Testis (tissue), 3 donors: Measurements from ENCODE around the gene NDUFV3. TPM values are rescaled to one million over a fixed set of nuclear protein-coding genes. Genes with fewer than 3 reads are reported as not detected.

Experiments used
- DNase-seq: peaks from one replicate; pipeline ENCODE4 v3.0.0-alpha.2; 2019
- H3K27ac ChIP-seq, 2 donors: fragments of 200-600 bp; sonication (generic); one replicate each; pipeline ENCODE4 v1.5.1; 2019
- H3K27me3 ChIP-seq: fragments of 200-600 bp; sonication (generic); one replicate; pipeline ENCODE4 v1.5.1; 2019
- H3K36me3 ChIP-seq: fragments of 200-600 bp; sonication (generic); one replicate; pipeline ENCODE4 v1.5.1; 2017; ENCODE audit warnings: low read depth; ENCODE audit errors: missing control alignments
- H3K4me1 ChIP-seq: fragments of 200-600 bp; sonication (generic); one replicate; pipeline ENCODE4 v1.5.1; 2019
- H3K4me3 ChIP-seq, 2 donors: fragments of 200-600 bp; sonication (generic); one replicate each; pipeline ENCODE4 v1.5.1; 2017 to 2019
- H3K9me3 ChIP-seq: fragments of 200-600 bp; sonication (generic); one replicate; pipeline ENCODE4 v1.5.1; 2017
- POLR2A ChIP-seq: fragments of 450-650 bp; IDR thresholded peaks from one replicate; pipeline ENCODE4 v1.6.1; 2017; ENCODE audit warnings: antibody characterized with exemption, mild to moderate bottlenecking, moderate library complexity
- WGBS, 2 donors: methylation state at CpG; one replicate each; pipeline ENCODE4 v1.1.5; 2018; 5-methylcytosine and 5-hydroxymethylcytosine counted together
- intact Hi-C: fragments of 100-400 bp; cut with DNase I; formaldehyde crosslinking; loops from one replicate; pipeline ENCODE4 v1.15.1; 2023; ENCODE audit warnings: low total_unique reads
- polyA plus RNA-seq: library from polyadenylated mRNA; stranded (reverse); fragments of 350-450 nt; fragmentation: Illumina TruSeq; extraction: RNeasy Lipid Tissue Mini Kit (QIAGEN cat#74804); gene quantifications from one replicate; pipeline ENCODE4 v1.2.3, GENCODE V29; 2014; ENCODE audit warnings: low read depth, low replicate concordance; ENCODE audit not compliant: insufficient read depth
- total RNA-seq, 2 donors: library from RNA; depleted of rRNA; stranded (reverse); fragments of >200 nt; gene quantifications; one replicate each; pipeline ENCODE4 v1.2.3, GENCODE V29; 2016
- TF ChIP-seq, protein P1 (sequence below), 3 experiments: fragments of 450-650 bp in 2 of 3; fragments of 200-600 bp in 1 of 3; sonication (generic) in 1 of 3; IDR thresholded peaks; one replicate each; pipeline ENCODE4 v1.5.1; 2016 to 2019; ENCODE audit warnings: antibody characterized with exemption in 3 of 3, mild to moderate bottlenecking in 2 of 3, moderate library complexity in 1 of 3

The NDUFV3 gene
- total and polyA plus RNA-seq, 3 donors from 2014 or later: 35.2 to 53.3 (median 37.8) TPM

DNA sequence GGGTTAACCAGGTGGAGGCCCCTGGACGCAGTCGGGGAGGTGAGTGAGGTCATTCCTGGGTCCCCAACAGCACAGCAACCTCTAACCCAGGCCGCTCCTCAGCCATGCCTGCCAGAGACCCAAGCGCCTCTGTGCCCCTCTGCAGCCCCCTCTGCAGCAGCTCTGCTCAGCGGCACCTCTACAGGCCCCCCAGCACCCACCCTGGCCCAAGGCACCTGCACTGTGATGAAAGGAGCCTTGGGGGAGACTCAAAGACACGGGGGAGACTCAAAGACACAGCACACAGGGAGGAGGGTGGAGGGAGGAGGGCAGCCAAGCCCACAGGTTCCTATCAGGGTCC lies 33.2 kb upstream of the NDUFV3 start:
- no peaks in the 10 kb centered on the region for H3K36me3 ChIP-seq
- no peaks in the 10 kb centered on the region for H3K9me3 ChIP-seq
- no peak overlapping the region for H3K4me3 ChIP-seq
- no peaks in the 10 kb centered on the region for H3K27me3 ChIP-seq
- intact Hi-C loops: no loop called here
- 96 to 100% methylated on average over 1 to 6 of the region's 6 CpGs for WGBS, 2 donors
- H3K4me1 ChIP-seq: peaks cover 3% of the 10 kb centered on the region
- DNase-seq: no peak
- TF ChIP-seq POLR2A: no peak
- TF ChIP-seq, protein P1, sequence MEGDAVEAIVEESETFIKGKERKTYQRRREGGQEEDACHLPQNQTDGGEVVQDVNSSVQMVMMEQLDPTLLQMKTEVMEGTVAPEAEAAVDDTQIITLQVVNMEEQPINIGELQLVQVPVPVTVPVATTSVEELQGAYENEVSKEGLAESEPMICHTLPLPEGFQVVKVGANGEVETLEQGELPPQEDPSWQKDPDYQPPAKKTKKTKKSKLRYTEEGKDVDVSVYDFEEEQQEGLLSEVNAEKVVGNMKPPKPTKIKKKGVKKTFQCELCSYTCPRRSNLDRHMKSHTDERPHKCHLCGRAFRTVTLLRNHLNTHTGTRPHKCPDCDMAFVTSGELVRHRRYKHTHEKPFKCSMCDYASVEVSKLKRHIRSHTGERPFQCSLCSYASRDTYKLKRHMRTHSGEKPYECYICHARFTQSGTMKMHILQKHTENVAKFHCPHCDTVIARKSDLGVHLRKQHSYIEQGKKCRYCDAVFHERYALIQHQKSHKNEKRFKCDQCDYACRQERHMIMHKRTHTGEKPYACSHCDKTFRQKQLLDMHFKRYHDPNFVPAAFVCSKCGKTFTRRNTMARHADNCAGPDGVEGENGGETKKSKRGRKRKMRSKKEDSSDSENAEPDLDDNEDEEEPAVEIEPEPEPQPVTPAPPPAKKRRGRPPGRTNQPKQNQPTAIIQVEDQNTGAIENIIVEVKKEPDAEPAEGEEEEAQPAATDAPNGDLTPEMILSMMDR (IDR thresholded peaks at IDR 0.05): no peak
- H3K27ac ChIP-seq: no peak overlapping the region

DNA sequence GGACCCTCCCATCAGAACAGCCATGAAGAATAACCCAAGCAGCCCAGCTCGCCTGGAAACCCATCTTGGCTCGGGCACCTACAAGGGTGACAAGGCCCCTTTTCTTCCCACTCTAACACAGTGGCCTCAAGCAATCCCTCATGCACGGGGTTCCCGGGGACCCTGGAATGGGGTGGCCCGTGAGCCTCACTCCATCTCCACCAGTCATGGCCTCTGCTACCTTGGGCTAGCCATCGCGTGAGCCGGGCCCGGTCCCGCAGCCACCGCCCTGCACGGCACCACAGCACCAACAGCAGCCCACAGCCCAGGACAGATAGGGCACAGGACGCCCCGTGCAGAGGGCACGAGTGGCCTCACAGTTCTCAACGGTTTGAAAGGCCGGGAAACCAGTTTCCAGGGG lies 32.8 kb upstream of the NDUFV3 start:
- Histone ChIP-seq H3K9me3 (no peaks in the 10 kb centered on the region), H3K27me3 (no peaks in the 10 kb centered on the region), H3K27ac (no peak overlapping the region), H3K4me1 (peaks cover 3% of the 10 kb centered on the region), H3K4me3 (no peak overlapping the region), H3K36me3 (no peaks in the 10 kb centered on the region)
- intact Hi-C loops: no loop called here
- DNase-seq: no peak
- WGBS, 2 donors: 90 to 95% methylated on average over 15 to 17 of the region's 17 CpGs
- TF ChIP-seq POLR2A: no peak
- TF ChIP-seq, protein P1 (IDR thresholded peaks at IDR 0.05): no peak

DNA sequence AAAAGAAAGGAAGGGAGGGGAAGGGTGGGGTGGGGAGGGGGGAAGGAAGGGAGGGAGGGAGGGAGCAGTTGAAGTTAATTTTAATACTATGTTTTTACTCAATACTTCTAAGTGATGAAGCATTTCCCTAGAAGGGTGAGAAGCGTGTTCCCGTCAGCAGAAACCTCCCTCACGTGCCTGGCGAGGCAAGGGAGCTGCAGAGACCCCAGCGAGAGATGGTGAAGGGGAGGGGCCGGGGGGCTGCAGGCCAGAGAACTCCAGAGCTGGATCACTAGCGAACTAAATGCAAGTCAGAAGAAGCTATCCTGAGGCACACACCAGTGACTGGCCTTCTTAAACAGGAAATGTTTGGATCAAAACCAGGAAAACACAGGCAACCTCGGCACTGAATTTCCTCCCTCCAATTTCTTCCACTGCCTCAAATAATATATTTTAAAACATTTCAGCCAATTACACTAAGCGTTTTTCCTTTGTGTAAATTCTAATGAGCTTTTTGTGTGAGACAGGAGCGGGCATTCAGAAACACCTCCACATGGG lies 31.7 kb upstream of the NDUFV3 start:
- no peak for DNase-seq
- H3K36me3 ChIP-seq: no peaks in the 10 kb centered on the region
- peaks cover 3% of the 10 kb centered on the region for H3K4me1 ChIP-seq
- H3K27ac ChIP-seq: no peak overlapping the region
- no peaks in the 10 kb centered on the region for H3K27me3 ChIP-seq
- WGBS, 2 donors: 83 to 85% methylated on average over 10 of the region's 10 CpGs
- intact Hi-C loops: no loop called here
- no peaks in the 10 kb centered on the region for H3K9me3 ChIP-seq
- TF ChIP-seq POLR2A: no peak
- TF ChIP-seq, protein P1 (IDR thresholded peaks at IDR 0.05): no peak
- no peak overlapping the region for H3K4me3 ChIP-seq

DNA sequence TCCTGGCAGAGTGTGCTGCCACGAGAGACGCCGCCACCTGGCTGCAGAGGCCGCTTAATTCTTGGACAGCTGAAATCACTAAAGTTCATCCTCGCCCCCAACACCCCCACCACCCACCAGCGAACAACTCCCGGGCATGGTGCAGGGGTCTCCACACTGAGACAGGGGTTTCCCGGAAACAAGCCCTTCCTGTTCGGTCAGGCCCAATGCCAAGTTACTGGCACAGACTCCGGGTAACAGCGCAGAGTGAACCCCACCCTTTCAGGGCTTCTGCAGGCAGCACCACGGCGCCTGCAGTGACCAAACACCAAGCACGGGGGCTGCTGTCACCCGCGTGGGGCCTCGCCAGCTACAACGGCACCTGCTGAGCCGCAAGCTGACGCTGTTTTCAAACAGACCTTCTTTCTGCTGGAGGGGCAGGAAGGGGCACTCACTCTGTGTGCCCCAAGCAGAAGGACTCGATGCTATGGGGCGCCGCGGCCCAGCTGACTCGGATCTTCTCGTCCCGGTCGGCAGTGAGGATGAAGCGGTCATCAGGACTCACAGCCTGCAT lies 31.2 kb upstream of the NDUFV3 start:
- Histone ChIP-seq H3K4me3 (no peak overlapping the region), H3K27me3 (no peaks in the 10 kb centered on the region), H3K36me3 (no peaks in the 10 kb centered on the region), H3K9me3 (no peaks in the 10 kb centered on the region), H3K27ac (no peak overlapping the region), H3K4me1 (peaks cover 3% of the 10 kb centered on the region)
- 87 to 88% methylated on average over 23 to 29 of the region's 29 CpGs for WGBS, 2 donors
- intact Hi-C loops: no loop called here
- DNase-seq: no peak
- TF ChIP-seq, protein P1 (IDR thresholded peaks at IDR 0.05): no peak
- no peak for TF ChIP-seq POLR2A

DNA sequence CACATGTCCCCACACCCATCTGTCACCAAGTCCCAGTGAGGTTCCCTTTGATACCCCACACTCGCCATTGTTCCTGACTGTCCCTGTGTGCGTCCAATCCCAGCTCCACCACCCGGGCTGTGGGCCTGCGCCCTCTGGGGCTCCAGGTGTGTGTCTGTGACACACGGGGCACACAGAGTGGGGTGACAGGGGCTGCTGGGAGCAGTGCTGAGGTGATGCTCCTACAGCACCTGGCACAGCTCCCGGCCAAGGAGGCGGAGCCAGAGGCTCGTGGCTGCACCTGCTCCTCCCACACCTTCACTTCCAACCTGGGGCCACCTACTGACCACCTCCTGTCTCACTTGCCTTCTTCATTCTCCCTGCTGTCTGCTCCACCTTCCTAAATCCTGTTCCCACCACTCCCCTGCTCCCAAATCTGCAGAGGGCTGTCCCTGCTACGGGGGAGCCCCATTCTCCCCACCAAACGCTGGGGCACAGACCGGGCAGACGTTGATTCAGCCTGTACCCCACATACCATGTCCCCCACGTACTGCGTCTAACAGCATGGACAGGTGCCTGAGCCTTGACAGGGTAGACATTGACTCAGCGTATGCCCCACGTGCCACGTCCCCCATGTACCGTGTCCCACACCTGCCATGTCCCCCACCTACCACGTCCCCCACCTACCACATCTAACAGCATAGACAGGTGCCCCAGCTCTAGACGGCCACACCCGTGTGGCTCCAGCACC lies 30.2 kb upstream of the NDUFV3 start:
- TF ChIP-seq, protein P1 (IDR thresholded peaks at IDR 0.05): no peak
- no peak for TF ChIP-seq POLR2A
- H3K36me3 ChIP-seq: no peaks in the 10 kb centered on the region
- intact Hi-C loops: no loop called here
- DNase-seq: no peak
- peaks cover 3% of the 10 kb centered on the region for H3K4me1 ChIP-seq
- H3K9me3 ChIP-seq: no peaks in the 10 kb centered on the region
- H3K4me3 ChIP-seq: no peak overlapping the region
- no peaks in the 10 kb centered on the region for H3K27me3 ChIP-seq
- 90% methylated on average over 21 of the region's 21 CpGs for WGBS, 2 donors
- no peak overlapping the region for H3K27ac ChIP-seq
